Muscle layer of colon (tissue), 2 donors: ENCODE results near the gene FMNL2.

Experiments
- H3K27ac ChIP-seq: one replicate; pipeline ENCODE4 v1.7.0; 2013; ENCODE audit warnings: low read depth, mild to moderate bottlenecking, low read length, moderate library complexity
- H3K27me3 ChIP-seq, 2 donors: one replicate each; pipeline ENCODE4 v1.7.0; 2013; ENCODE audit warnings: low read length in 2 of 2, mild to moderate bottlenecking in 2 of 2; ENCODE audit not compliant: insufficient read depth in 2 of 2, control insufficient read depth in 1 of 2
- H3K36me3 ChIP-seq: one replicate; pipeline ENCODE4 v1.7.0; 2013; ENCODE audit warnings: mild to moderate bottlenecking, low read length; ENCODE audit not compliant: insufficient read depth
- H3K4me1 ChIP-seq: one replicate; pipeline ENCODE4 v1.7.0; 2013; ENCODE audit warnings: mild to moderate bottlenecking, low read length; ENCODE audit not compliant: insufficient read depth
- H3K4me3 ChIP-seq, 2 donors: one replicate each; pipeline ENCODE4 v1.7.0; 2013; ENCODE audit warnings: low read length in 2 of 2, low read depth in 1 of 2, mild to moderate bottlenecking in 1 of 2, moderate library complexity in 1 of 2
- H3K9ac ChIP-seq: one replicate; pipeline ENCODE4 v1.7.0; 2013; ENCODE audit warnings: low read length
- H3K9me3 ChIP-seq: one replicate; pipeline ENCODE4 v1.7.0; 2013; ENCODE audit warnings: mild to moderate bottlenecking, low read length
- donor health status: abdominal sarcoma.
- donor health status: Adenocarcinoma of cecum.

Gene FMNL2

GRCh38 chr2:152395103-152395502 lies 60.1 kb downstream of the FMNL2 start:
- no peak overlapping the region for H3K27ac ChIP-seq
- no peak overlapping the region for H3K4me3 ChIP-seq
- H3K4me1 ChIP-seq: peaks cover 22% of the 10 kb centered on the region

DNA sequence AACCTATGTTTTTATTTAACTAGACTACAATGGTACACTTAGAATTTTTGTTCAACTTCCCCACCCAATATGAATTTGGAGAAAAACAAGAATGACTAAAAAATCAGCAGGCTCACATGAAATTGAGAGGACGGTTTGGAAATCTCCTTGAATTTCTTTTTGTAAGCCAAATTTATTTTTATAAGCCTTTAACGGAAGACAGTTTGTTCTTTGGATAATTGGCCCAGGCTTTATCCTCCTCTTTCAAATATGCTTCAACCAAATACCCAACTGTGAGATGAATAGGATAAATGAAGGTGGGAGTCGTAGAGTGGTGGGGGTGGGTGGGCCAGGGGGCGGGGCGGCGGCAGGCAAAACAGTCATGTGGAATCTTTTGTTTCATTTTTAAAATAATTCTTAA lies 60.6 kb downstream of the FMNL2 start:
- H3K4me1 ChIP-seq: peaks cover 22% of the 10 kb centered on the region
- H3K9me3 ChIP-seq: no peaks in the 10 kb centered on the region
- no peak overlapping the region for H3K4me3 ChIP-seq
- no peaks in the 10 kb centered on the region for H3K36me3 ChIP-seq
- H3K27ac ChIP-seq: no peak overlapping the region
- H3K9ac ChIP-seq: no peak overlapping the region
- H3K27me3 ChIP-seq: no peaks in the 10 kb centered on the region

More at GRCh38 chr2:152395103-152395502, 60.1 kb downstream of the FMNL2 start:
- Histone ChIP-seq H3K9me3 (no peaks in the 10 kb centered on the region), H3K36me3 (no peaks in the 10 kb centered on the region), H3K27me3 (no peaks in the 10 kb centered on the region), H3K9ac (no peak overlapping the region)

- Histone ChIP-seq H3K27me3 (no peaks in the 10 kb centered on the region), H3K9ac (no peak overlapping the region), H3K9me3 (no peaks in the 10 kb centered on the region), H3K4me1 (peaks cover 22% of the 10 kb centered on the region), H3K27ac (peak overlapping the region; percentile 21), H3K36me3 (no peaks in the 10 kb centered on the region), H3K4me3 (peak overlapping the region in 1 of 2 donors; percentile 26)
Observed at GRCh38 chr2:152396051-152396511, 61.1 kb downstream of the FMNL2 start.

GRCh38 chr2:152396763-152397162 lies 61.8 kb downstream of the FMNL2 start:
- no peak overlapping the region for H3K9ac ChIP-seq
- H3K4me1 ChIP-seq: peaks cover 22% of the 10 kb centered on the region
- no peak overlapping the region for H3K27ac ChIP-seq
- no peaks in the 10 kb centered on the region for H3K27me3 ChIP-seq
- H3K4me3 ChIP-seq: no peak overlapping the region
- H3K36me3 ChIP-seq: no peaks in the 10 kb centered on the region
- H3K9me3 ChIP-seq: no peaks in the 10 kb centered on the region

DNA sequence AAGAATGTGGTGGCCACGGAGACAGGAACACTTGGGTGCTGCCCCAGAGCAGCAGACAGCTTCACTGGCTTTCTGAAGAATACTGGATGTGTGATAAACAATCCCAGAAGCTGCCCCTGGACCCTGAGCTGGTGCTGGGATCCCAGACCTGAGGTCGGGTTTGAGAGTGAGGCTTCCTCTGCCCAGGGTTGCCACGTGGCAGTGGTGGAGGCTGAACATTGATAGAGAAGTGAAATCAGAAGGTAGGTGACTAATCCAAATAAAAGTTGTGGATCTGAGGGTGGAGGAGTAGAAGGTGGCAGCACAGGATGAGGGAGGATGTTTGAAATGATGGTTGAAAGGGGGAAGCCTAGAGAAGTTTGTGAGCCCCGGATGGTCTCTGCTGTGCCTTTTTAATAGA lies 64.0 kb downstream of the FMNL2 start:
- Histone ChIP-seq H3K9me3 (no peaks in the 10 kb centered on the region), H3K27ac (no peak overlapping the region), H3K9ac (no peak overlapping the region), H3K36me3 (no peaks in the 10 kb centered on the region), H3K27me3 (no peaks in the 10 kb centered on the region), H3K4me3 (no peak overlapping the region), H3K4me1 (peaks cover 26% of the 10 kb centered on the region)

GRCh38 chr2:152400607-152401214 lies 65.7 kb downstream of the FMNL2 start:
- H3K36me3 ChIP-seq: no peaks in the 10 kb centered on the region
- no peak overlapping the region for H3K27ac ChIP-seq
- no peak overlapping the region for H3K9ac ChIP-seq
- no peaks in the 10 kb centered on the region for H3K9me3 ChIP-seq
- no peak overlapping the region for H3K4me3 ChIP-seq
- H3K4me1 ChIP-seq: peaks cover 17% of the 10 kb centered on the region
- H3K27me3 ChIP-seq: no peaks in the 10 kb centered on the region

GRCh38 chr2:152402780-152403759 lies 68.1 kb downstream of the FMNL2 start:
- Histone ChIP-seq H3K27me3 (no peaks in the 10 kb centered on the region), H3K27ac (no peak overlapping the region), H3K36me3 (no peaks in the 10 kb centered on the region), H3K9me3 (no peaks in the 10 kb centered on the region), H3K9ac (no peak overlapping the region), H3K4me1 (peaks cover 18% of the 10 kb centered on the region), H3K4me3 (no peak overlapping the region)

GRCh38 chr2:152405206-152406118 lies 70.5 kb downstream of the FMNL2 start:
- no peak overlapping the region for H3K9ac ChIP-seq
- no peaks in the 10 kb centered on the region for H3K36me3 ChIP-seq
- no peak overlapping the region for H3K27ac ChIP-seq
- no peaks in the 10 kb centered on the region for H3K9me3 ChIP-seq
- peaks cover 19% of the 10 kb centered on the region for H3K4me1 ChIP-seq
- no peak overlapping the region for H3K4me3 ChIP-seq
- no peaks in the 10 kb centered on the region for H3K27me3 ChIP-seq

DNA sequence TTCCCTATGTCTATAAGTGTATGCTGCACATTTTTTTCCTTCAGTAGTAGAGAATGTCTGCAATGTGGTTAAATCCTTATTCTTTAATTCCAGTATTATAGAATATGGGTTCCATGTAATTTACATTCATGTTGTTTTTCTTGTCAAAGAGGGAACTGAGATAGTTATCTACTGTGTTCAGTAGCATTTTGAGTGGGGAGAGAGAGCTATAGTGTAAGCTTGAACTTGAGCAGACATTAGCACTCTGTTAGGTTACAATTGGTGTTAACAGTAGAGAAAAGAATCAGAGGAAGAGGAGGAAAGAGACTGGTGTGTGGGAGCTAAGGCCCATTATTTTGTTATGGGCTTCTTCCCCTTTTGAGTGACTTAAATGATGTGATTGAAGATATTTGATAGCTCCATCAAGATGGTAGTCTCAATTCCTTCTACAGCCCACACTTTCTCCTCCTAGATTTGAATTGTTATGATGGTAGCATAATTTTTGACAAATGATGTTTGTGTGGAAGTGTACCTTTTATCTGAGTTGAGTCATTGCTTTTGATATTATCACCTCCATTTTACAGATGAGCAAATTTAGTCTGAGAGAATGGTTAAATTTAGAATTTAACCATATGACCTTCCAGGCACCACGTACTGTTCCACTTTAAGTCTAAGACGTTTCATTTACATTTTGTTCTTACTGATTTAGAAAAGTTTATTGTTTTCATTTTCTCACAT lies 71.3 kb downstream of the FMNL2 start:
- peaks cover 24% of the 10 kb centered on the region for H3K4me1 ChIP-seq
- H3K9ac ChIP-seq: no peak overlapping the region
- no peaks in the 10 kb centered on the region for H3K36me3 ChIP-seq
- H3K27ac ChIP-seq: no peak overlapping the region
- H3K9me3 ChIP-seq: no peaks in the 10 kb centered on the region
- no peaks in the 10 kb centered on the region for H3K27me3 ChIP-seq
- no peak overlapping the region for H3K4me3 ChIP-seq

DNA sequence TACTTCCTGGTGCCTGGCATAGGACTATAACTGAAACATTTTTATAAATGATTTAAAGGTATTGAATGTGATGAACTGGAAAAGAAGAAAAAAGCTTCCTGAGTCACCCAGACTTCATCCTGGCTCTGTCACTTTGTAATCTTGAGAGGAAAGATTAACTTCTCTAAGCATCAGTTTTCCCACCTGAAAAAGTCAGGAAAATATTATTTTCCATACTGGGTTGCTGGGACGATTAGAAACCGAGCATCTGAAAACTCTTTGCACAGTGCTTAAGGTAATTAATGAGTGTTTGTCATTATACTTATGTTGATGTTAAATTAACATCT lies 71.8 kb downstream of the FMNL2 start:
- Histone ChIP-seq H3K9ac (no peak overlapping the region), H3K27me3 (no peaks in the 10 kb centered on the region), H3K36me3 (no peaks in the 10 kb centered on the region), H3K4me1 (peaks cover 27% of the 10 kb centered on the region), H3K4me3 (peak overlapping the region in 1 of 2 donors; percentile 26), H3K9me3 (no peaks in the 10 kb centered on the region), H3K27ac (no peak overlapping the region)
